Thoracic aorta endothelial cell (primary cell): Measurements from ENCODE around the gene SEL1L3. TPM values are rescaled to one million over a fixed set of nuclear protein-coding genes. Genes with fewer than 3 reads are reported as not detected.

Source experiments
- small RNA-seq: library from RNA; depleted of rRNA; stranded (forward); fragments of <200 nt; gene quantifications from one replicate; pipeline ENCODE3, GENCODE V24; 2012
- total RNA-seq: library from RNA; depleted of rRNA; stranded (reverse); fragments of >200 nt; gene quantifications from 2 replicates; pipeline ENCODE4 v1.2.3, GENCODE V29; 2012

Gene SEL1L3
- total RNA-seq: 158 and 174 TPM in 2 replicates

DNA sequence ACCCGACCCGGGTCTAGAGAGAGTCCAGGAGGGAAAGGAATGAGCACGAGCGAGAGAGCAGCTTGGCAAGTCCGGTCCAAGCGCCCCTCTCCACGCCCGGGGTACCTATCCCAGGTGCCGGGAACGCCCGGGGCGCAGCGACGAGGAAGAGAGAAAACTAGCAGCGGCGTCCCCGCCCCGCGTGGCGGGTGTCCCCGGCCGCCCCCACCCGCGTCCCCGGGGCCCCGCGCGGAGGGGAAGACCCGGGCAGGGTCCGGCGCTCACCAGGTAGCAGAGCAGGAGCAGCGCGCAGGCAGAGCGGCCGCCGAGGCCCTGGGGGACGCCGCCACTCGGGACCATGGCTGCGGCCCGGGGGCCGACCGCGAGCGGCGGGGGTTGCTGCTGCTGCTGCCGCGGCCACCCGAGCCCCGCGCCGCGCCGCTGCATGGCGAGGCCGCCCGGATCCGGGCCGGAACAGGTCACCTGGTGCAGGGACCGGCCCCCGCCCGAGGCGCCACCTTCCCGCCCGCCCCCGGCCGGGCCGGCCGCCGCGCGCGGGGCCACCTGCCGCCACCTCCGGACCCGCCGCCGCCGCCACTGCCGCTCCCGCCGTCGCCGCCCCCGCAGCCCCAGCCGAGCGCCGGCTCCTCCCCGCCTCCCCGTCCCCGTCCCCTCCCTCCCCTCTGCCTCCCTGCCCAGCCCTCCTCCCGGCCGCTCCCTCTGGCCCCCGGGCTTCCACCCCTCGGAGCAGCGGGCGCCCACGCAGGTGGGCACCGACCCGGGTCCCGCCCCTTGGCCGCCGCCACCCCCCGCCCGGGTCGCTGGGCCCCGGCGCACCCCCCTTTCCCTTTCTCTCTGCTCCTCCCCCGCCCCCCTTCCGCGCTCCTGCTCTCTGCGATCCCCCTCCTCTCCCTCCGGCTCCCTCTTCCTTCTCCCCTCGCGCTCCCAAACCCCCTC lies at the start of gene SEL1L3:
Gene SEL1L3, minus strand, starts transcription at position 578 of the 936 bp plus-strand sequence. Its CDS starts 152 bp downstream, at position 426.

Small RNA genes within 50 kb of the gene (small RNA-seq; reads per million reads assigned to genes)
- not detected for gene MTND4LP22

Other genes with a start within 250 kb of the SEL1L3 start
- not detected in 2 replicates for gene SLC34A2, start 207.1 kb downstream of the SEL1L3 start, total RNA-seq
- 21.7 and 22.0 TPM in 2 replicates for gene SMIM20, start 51.2 kb upstream of the SEL1L3 start, total RNA-seq